ENCODE data around the gene CCDC12. TPM values are rescaled to one million over a fixed set of nuclear protein-coding genes. Genes with fewer than 3 reads are reported as not detected.

The CCDC12 gene
- polyA plus RNA-seq (2012; ENCODE audit: missing spikeins), result 48.6 TPM

DNA sequence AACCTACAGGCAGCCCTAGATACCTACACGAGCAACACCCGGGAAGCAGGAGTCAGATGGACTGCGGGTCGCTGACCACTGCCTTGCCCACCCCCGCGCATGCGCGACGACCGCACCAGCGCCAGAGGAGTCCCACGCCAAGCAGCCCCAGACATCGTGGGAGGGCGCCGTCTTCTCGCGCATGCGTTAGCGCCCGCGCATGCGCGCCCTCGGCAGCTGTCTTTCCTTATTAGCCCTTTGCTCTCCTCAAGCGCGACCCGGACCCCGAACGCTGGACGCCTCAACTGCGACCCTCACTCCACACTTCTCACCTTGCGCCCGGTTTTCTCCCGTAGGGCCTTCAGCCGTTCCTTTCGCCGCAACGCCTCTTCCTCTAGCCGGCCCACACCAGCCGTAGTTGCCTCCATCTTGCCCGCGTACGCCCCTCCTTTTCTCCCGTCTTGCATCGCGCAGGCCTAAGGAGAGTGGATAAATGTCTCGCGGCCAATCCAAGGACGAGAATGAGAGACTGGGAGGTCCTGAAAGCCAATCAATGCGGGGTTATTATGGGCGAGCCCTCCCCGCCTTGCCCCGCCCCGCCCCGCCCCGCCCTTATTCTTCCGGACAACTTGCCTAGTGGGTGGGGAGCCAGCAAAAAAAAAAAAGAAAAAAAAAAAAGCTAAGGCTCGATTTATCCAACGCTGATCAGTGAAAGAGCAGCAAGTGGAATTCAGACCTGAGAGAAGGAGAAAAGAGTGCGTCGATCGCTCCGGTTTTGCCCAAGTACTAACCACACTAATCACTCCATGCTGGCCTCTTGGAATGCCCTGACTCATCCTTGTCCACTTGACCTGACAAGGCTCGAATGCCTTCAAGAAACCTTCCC lies at the start of gene CCDC12:
CCDC12 (minus strand) TSS at position 420 of the 865 bp plus-strand sequence; CDS start at position 407, 13 bp downstream.
- peak; percentile 79 for TF ChIP-seq TAF1 (IDR thresholded peaks at IDR 0.05; ENCODE audit: borderline replicate concordance, low read depth, low read length)
- peak; percentile 95 for TF ChIP-seq POLR2AphosphoS5 (IDR thresholded peaks at IDR 0.05; ENCODE audit: low read depth, low read length)
- peak; percentile 90 for TF ChIP-seq POLR2A (IDR thresholded peaks at IDR 0.05; ENCODE audit: low read depth, low read length)
- FAIRE-seq (peak; percentile 94), DNase-seq (ENCODE audit: insufficient read length) (peak; percentile 94)

DNA sequence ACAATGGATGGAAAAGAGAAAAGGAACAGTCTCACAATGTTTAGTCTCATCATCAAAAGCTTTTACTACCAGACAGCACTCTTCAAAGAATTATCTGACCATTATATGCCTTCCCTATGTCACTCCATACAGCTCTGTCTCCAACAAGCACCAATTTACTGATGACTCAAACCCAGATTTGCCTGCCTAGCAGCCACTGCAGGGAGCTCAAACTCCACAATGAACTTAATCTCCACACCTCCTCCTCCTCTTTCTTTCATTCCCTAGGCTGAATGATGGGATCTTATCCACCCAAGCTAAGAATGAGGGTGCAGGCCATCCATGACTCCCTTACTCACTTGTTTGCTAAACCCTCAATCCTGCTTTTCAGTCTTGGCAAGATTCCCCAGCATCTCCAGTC lies 48.4 kb upstream of the CCDC12 start:
- TF ChIP-seq POLR2A (IDR thresholded peaks at IDR 0.05; ENCODE audit: low read depth, low read length), result no peak
- no peak for TF ChIP-seq TAF1 (IDR thresholded peaks at IDR 0.05; ENCODE audit: borderline replicate concordance, low read depth, low read length)
- DNase-seq (ENCODE audit: insufficient read length) (no peak), FAIRE-seq (no peak)

DNA sequence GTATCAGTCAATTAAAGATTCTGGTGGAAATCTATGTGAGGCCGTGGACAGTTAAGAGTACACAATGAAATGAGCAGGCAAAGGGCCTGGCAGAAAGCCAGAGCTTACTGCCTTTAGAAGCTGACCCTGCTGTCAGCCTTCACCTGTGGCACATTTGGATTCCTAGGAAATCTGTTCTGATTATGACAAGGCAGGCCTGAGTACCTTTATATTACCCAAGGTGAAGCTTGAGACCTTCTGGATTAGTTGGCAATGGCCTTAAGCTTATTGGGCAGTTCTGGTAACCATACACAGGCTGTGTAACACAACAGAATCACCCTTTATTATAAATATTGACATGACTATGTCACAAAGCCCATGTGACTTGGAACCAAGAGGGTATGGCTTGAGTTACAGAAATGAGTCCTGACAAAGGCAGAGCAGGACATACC lies 46.1 kb upstream of the CCDC12 start:
- TF ChIP-seq TAF1 (IDR thresholded peaks at IDR 0.05; ENCODE audit: borderline replicate concordance, low read depth, low read length) (no peak), POLR2A (IDR thresholded peaks at IDR 0.05; ENCODE audit: low read depth, low read length) (no peak), POLR2AphosphoS5 (IDR thresholded peaks at IDR 0.05; ENCODE audit: low read depth, low read length) (no peak)
- DNase-seq (ENCODE audit: insufficient read length) (no peak), FAIRE-seq (no peak)

DNA sequence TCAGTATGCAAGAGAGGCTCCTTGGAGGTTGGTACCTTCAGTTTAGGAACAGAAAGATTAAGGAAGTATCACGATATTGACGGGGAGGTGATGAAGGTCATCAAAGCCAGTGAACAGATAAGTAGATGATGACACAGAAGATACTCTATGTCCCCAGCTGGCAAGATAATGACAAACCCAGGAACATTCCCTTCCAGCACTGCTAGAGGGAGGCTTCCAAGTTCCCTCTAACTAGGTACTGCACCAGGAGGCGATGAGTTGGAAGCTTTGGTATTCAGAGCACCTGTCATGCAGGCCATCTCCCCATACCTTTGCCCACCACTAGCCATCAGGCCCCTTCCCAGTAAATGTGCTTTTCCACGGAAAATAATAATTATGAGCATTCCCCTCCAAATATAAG lies 43.8 kb upstream of the CCDC12 start:
- no peak for FAIRE-seq
- TF ChIP-seq POLR2AphosphoS5 (IDR thresholded peaks at IDR 0.05; ENCODE audit: low read depth, low read length) (no peak), POLR2A (IDR thresholded peaks at IDR 0.05; ENCODE audit: low read depth, low read length) (no peak), TAF1 (IDR thresholded peaks at IDR 0.05; ENCODE audit: borderline replicate concordance, low read depth, low read length) (no peak)

DNA sequence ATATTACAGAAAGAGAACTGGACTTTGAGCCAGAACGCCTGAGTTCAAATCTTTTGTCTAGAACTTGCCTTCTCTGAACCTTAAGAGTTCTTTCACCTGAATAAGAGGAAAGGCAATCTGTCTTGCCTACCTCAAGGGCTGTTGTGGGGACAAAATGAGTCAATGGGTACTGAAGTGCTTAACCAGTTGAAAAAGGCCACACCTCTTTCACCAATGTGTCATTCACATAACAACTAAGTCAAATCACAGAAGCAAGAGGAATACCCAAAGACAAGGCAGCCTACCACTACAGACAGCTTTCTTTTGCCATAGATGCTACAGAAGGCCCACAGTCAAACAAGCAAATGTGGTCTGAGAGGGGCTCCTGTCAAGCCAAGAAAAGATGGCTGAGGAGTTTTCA lies 42.7 kb upstream of the CCDC12 start:
- peak; percentile 21 for DNase-seq (ENCODE audit: insufficient read length)
- peak; percentile 30 for FAIRE-seq
- no peak for TF ChIP-seq TAF1 (IDR thresholded peaks at IDR 0.05; ENCODE audit: borderline replicate concordance, low read depth, low read length)
- TF ChIP-seq POLR2AphosphoS5 (IDR thresholded peaks at IDR 0.05; ENCODE audit: low read depth, low read length), result no peak
- no peak for TF ChIP-seq POLR2A (IDR thresholded peaks at IDR 0.05; ENCODE audit: low read depth, low read length)

More for the DNA sequence above, 43.8 kb upstream of the CCDC12 start:
- DNase-seq (ENCODE audit: insufficient read length), result no peak

- no peak for DNase-seq (ENCODE audit: insufficient read length)
- TF ChIP-seq POLR2AphosphoS5 (IDR thresholded peaks at IDR 0.05; ENCODE audit: low read depth, low read length) (no peak), TAF1 (IDR thresholded peaks at IDR 0.05; ENCODE audit: borderline replicate concordance, low read depth, low read length) (no peak), POLR2A (IDR thresholded peaks at IDR 0.05; ENCODE audit: low read depth, low read length) (no peak)
- no peak for FAIRE-seq
These were observed 41.7 kb upstream of the CCDC12 start for GRCh38 chr3:47018269-47018611.

DNA sequence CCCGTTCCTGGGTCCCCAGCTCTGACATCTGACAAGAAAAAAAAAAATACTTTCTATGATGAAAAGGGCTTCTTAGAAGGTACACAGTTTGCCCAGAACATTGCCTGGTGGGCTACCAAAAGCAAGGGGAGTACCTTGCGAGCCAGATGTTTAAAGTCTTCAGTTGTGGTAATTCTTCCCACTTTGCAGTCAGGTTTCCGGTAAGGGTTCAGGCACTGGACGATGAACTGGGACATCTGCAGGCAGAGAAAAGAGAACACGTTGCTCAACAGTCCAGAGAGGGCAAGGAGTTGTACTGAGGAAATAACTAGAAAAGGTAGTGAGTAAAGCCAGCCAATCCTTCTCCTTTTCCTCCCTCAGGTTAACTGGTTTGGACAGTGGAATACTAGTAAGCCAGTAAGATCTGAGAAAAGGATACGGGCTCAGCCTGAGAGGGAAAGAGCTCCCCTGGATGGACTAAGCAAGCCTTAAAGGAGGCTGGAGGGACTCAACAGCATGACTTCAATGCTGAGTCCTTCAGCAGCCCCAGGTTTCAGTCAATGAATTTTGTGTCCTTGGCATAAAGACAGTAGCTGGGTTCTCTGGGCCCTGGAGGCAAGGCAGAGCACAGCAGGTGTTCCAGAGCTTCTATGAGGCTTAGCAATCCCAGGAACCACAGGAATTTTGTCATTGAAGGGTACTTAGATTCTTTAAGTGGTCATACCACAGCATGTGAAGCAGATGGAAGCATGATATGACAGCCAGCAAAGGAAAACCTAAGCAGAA lies 41.1 kb upstream of the CCDC12 start:
- FAIRE-seq (no peak), DNase-seq (ENCODE audit: insufficient read length) (no peak)
- TF ChIP-seq POLR2A (IDR thresholded peaks at IDR 0.05; ENCODE audit: low read depth, low read length), result no peak
- no peak for TF ChIP-seq POLR2AphosphoS5 (IDR thresholded peaks at IDR 0.05; ENCODE audit: low read depth, low read length)
- no peak for TF ChIP-seq TAF1 (IDR thresholded peaks at IDR 0.05; ENCODE audit: borderline replicate concordance, low read depth, low read length)

- DNase-seq (ENCODE audit: insufficient read length) (no peak), FAIRE-seq (peak; percentile 53)
- no peak for TF ChIP-seq POLR2A (IDR thresholded peaks at IDR 0.05; ENCODE audit: low read depth, low read length)
These were observed 40.4 kb upstream of the CCDC12 start for GRCh38 chr3:47016934-47017435.

DNA sequence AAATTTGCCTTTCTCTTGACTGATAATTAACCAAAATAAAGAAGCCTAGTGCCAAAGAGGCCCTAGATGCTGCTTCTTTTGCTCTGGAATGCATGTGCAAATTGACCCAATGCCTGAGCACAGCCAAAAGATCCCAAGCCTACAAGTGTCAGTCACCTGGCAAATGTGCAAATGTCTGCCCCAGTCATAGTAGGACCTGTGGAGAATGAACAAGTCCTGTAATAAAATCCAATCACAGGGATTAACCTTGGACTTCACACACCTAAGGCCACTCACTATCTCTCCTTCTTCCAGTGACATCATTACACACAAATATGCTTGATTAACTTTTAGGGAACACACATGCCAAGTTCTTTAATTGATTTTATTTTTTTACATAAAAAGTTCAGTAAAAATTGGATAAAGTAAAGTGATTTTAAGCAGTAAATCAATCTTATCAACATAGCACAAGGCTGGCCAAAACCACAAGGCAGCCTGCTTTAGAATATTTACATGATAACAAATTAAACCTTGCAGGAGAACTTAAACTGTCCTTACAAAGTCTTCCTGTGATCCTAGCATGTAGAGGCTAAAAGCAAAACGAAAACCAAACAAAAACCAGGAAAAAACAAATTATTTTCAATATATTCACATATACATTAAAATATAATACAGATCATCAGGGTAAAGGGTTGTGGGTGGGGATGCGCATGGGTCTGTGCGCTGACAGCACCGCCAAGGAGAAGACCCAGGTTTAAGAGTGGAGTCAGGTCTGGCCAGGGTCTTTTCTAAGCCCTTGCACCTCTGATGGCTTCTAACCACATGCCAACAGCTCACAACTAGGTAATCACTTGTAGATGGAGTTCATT lies 39.8 kb upstream of the CCDC12 start:
- no peak for TF ChIP-seq POLR2A (IDR thresholded peaks at IDR 0.05; ENCODE audit: low read depth, low read length)
- no peak for TF ChIP-seq POLR2AphosphoS5 (IDR thresholded peaks at IDR 0.05; ENCODE audit: low read depth, low read length)
- no peak for TF ChIP-seq TAF1 (IDR thresholded peaks at IDR 0.05; ENCODE audit: borderline replicate concordance, low read depth, low read length)
- DNase-seq (ENCODE audit: insufficient read length), result no peak
- FAIRE-seq, result no peak

- DNase-seq (ENCODE audit: insufficient read length) (no peak), FAIRE-seq (no peak)
- TF ChIP-seq POLR2AphosphoS5 (IDR thresholded peaks at IDR 0.05; ENCODE audit: low read depth, low read length) (no peak; the same call in 1 of the 2 replicates), POLR2A (IDR thresholded peaks at IDR 0.05; ENCODE audit: low read depth, low read length) (no peak), TAF1 (IDR thresholded peaks at IDR 0.05; ENCODE audit: borderline replicate concordance, low read depth, low read length) (no peak)
These were observed 38.6 kb upstream of the CCDC12 start for GRCh38 chr3:47015151-47015550.

DNA sequence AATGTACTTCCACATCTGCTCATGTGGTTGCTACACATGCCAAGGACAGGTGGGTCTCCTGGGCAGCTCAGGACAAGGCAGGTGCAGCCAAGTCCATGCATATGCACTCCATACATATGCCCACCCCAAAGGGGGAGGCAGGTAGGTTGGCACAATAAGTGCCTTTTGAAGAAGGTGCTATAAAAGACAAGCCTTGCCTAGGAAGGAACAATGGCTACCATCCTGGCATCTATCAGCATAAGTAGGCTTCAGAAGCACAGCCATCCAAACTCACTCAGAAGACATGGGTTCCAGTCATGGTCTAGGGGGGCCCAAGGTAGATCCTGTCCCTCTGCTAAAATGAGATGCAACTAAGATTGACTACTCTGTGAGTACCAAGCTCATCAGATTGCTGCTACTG lies 37.5 kb upstream of the CCDC12 start:
- no peak for FAIRE-seq
- no peak for DNase-seq (ENCODE audit: insufficient read length)
- TF ChIP-seq POLR2A (IDR thresholded peaks at IDR 0.05; ENCODE audit: low read depth, low read length) (no peak), TAF1 (IDR thresholded peaks at IDR 0.05; ENCODE audit: borderline replicate concordance, low read depth, low read length) (no peak), POLR2AphosphoS5 (IDR thresholded peaks at IDR 0.05; ENCODE audit: low read depth, low read length) (peak; percentile 52; the same call in 1 of the 2 replicates)

Measured in GM12892 (cell line).